Measurements from ENCODE around the gene RAD23A. TPM values are rescaled to one million over a fixed set of nuclear protein-coding genes. Genes with fewer than 3 reads are reported as not detected.

Gene RAD23A
- total and polyA plus RNA-seq, 7 donors, result 403 to 801 (median 567) TPM

GRCh38 chr19:12932392-12933286, 13.0 kb upstream of the RAD23A start:
- peak overlapping the region; percentile 94 for H3K4me3 ChIP-seq
- no peaks in the 10 kb centered on the region for H3K27me3 ChIP-seq (ENCODE audit: insufficient read depth in 3 of 3, low read length in 2 of 3)
- H3K4me1 ChIP-seq, result peaks cover 11% of the 10 kb centered on the region
- peak in 3 of 4 donors; percentile 4 to 9 (median 5) for ATAC-seq
- H3K9me3 ChIP-seq, result no peaks in the 10 kb centered on the region
- peak overlapping the region; percentile 86 for H3K27ac ChIP-seq
- intact Hi-C loops (cut with DNase I), result loop anchor here in 1 of 2 donors (10.0 kb wide), 1 partner anchor 128 kb away; the partner anchor contains the start of genes PRDX2, RNASEH2A and THSD8
- H3K36me3 ChIP-seq (ENCODE audit: insufficient read depth in 1 of 2, low read depth in 1 of 2), result peaks cover 5 to 37% of the 10 kb centered on the region in 2 donors
- DNase-seq, result no peak
- TF ChIP-seq CTCF (IDR thresholded peaks at IDR 0.05), result no peak
- WGBS, 3 donors, result 29 to 32% (median 29%) methylated on average over 16 of the region's 16 CpGs

GRCh38 chr19:12933287-12934072, 12.2 kb upstream of the RAD23A start, which contains the start of gene FARSA:
TSS of gene FARSA (minus strand) at chr19:12933711. CDS start at chr19:12933696, 15 bp downstream.
- no peaks in the 10 kb centered on the region for H3K27me3 ChIP-seq (ENCODE audit: insufficient read depth in 3 of 3, low read length in 2 of 3)
- H3K4me3 ChIP-seq, result peak within 1 kb of the TSS; percentile 94
- no peaks in the 10 kb centered on the region for H3K9me3 ChIP-seq
- no peak for TF ChIP-seq CTCF (IDR thresholded peaks at IDR 0.05)
- WGBS, 3 donors, result 2 to 3% (median 3%) methylated on average over 49 to 51 of the region's 51 CpGs
- peak within 1 kb of the TSS; percentile 86 for H3K27ac ChIP-seq
- peaks cover 0 to 28% of the 10 kb centered on the region in 2 donors for H3K36me3 ChIP-seq (ENCODE audit: insufficient read depth in 1 of 2, low read depth in 1 of 2)
- peaks cover 14% of the 10 kb centered on the region for H3K4me1 ChIP-seq
- DNase-seq, result peak; percentile 95
- intact Hi-C loops (cut with DNase I), result loop anchor here in 1 of 2 donors (10.0 kb wide), 1 partner anchor 129 kb away; the partner anchor contains the start of genes PRDX2, RNASEH2A and THSD8
- ATAC-seq, result peak; percentile 81 to 84 (median 84)

DNA sequence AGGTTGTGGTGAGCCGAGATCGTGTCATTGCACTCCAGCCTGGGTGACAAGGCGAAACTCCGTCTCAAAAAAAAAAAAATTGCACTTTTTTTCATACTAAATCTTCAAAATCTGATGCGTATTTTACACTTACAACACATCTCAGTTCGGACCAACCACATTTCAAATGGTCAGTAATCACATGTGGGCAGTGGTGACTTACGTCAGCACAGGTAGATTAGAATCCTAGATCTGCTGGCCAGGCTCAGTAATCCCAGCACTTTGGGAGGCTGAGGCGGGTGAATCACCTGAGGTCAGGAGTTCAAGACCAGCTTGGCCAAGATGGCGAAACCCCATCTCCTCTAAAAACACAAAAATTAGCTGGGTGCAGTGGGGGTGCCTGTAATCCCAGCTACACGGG, 10.6 kb upstream of the RAD23A start:
- WGBS, 3 donors, result 87 to 90% (median 89%) methylated on average over 10 of the region's 10 CpGs
- no peak overlapping the region for H3K4me3 ChIP-seq
- H3K27ac ChIP-seq, result no peak overlapping the region
- H3K27me3 ChIP-seq (ENCODE audit: insufficient read depth in 3 of 3, low read length in 2 of 3), result no peaks in the 10 kb centered on the region
- DNase-seq (no peak), ATAC-seq (no peak)
- peaks cover 3 to 21% of the 10 kb centered on the region in 2 donors for H3K36me3 ChIP-seq (ENCODE audit: insufficient read depth in 1 of 2, low read depth in 1 of 2)
- H3K9me3 ChIP-seq, result no peaks in the 10 kb centered on the region
- peaks cover 21% of the 10 kb centered on the region for H3K4me1 ChIP-seq
- intact Hi-C loops (cut with DNase I), result loop anchor here in 1 of 2 donors (10.0 kb wide), 1 partner anchor 130 kb away; the partner anchor contains the start of genes PRDX2, RNASEH2A and THSD8
- TF ChIP-seq CTCF (IDR thresholded peaks at IDR 0.05), result no peak

DNA sequence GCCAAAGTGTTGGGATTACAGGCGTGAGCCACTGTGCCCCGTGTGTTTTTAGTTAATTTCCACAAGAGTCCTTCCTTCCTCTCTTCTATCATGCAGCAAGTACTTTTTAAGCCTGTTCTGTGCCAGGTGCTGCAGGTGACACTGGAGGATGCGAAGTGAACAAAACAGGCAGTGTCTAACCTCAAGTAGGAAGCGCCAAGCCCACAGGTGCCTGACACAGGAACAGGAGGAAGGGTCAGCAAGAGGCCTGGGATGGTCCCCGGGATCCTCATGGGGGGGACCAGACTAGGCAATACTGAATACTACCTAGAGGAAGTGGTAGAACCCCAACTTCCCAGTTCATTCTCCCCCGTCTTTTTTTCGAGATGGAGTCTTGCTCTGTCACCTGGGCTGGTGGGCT, 9.1 kb upstream of the RAD23A start:
- no peak for ATAC-seq
- Histone ChIP-seq H3K27ac (no peak overlapping the region), H3K4me3 (no peak overlapping the region), H3K4me1 (peaks cover 31% of the 10 kb centered on the region), H3K9me3 (no peaks in the 10 kb centered on the region), H3K27me3 (ENCODE audit: insufficient read depth in 3 of 3, low read length in 2 of 3) (no peaks in the 10 kb centered on the region), H3K36me3 (ENCODE audit: insufficient read depth in 1 of 2, low read depth in 1 of 2) (peaks cover 13 to 24% of the 10 kb centered on the region in 2 donors)
- DNase-seq, result no peak
- TF ChIP-seq CTCF (IDR thresholded peaks at IDR 0.05), result no peak
- intact Hi-C loops (cut with DNase I), result loop anchor here in 1 of 2 donors (10.0 kb wide), 1 partner anchor 132 kb away; the partner anchor contains the start of genes PRDX2, RNASEH2A and THSD8
- whole genome bisulfite sequencing, 3 donors, result 71 to 79% (median 74%) methylated on average over 7 of the region's 7 CpGs

Measured in psoas muscle (tissue), 8 donors.